WERI-Rb-1 (cell line): Measurements from ENCODE around the gene MTX1.
"Not testable (repeated sequence)": the region's sequence is repeated elsewhere in the genome, so short reads cannot be mapped to it uniquely, and the experiment has no call there.

Experiments used
- DNase-seq: peaks from one replicate; pipeline ENCODE4 v3.0.0-alpha.2; 2020
- H3K27ac ChIP-seq: fragments of 250-450 bp; sonication (Bioruptor Pico); 2 replicates; pipeline ENCODE4 v1.5.1; 2020; ENCODE audit warnings: mild to moderate bottlenecking, moderate library complexity
- H3K27me3 ChIP-seq: fragments of 250-450 bp; sonication (Bioruptor Pico); 2 replicates; pipeline ENCODE4 v1.5.1; 2021; ENCODE audit warnings: mild to moderate bottlenecking, low read depth, moderate library complexity; ENCODE audit not compliant: insufficient read depth, severe bottlenecking
- H3K36me3 ChIP-seq: fragments of 250-450 bp; sonication (Bioruptor Pico); 2 replicates; pipeline ENCODE4 v1.5.1; 2020; ENCODE audit warnings: mild to moderate bottlenecking, moderate library complexity
- H3K4me3 ChIP-seq: 2 replicates; pipeline ENCODE4 v1.5.1; 2011; ENCODE audit warnings: low read depth, mild to moderate bottlenecking, control low read depth, low read length
- H3K9me3 ChIP-seq: fragments of 250-450 bp; sonication (Bioruptor Pico); 2 replicates; pipeline ENCODE4 v1.5.1; 2021; ENCODE audit warnings: mild to moderate bottlenecking, moderate library complexity; ENCODE audit not compliant: severe bottlenecking
- TF ChIP-seq, protein P1 (sequence below): IDR thresholded peaks from 2 replicates; pipeline ENCODE4 v1.5.1; 2011; ENCODE audit warnings: low read depth, mild to moderate bottlenecking, control low read depth, inconsistent platforms, low read length

MTX1 gene

DNA sequence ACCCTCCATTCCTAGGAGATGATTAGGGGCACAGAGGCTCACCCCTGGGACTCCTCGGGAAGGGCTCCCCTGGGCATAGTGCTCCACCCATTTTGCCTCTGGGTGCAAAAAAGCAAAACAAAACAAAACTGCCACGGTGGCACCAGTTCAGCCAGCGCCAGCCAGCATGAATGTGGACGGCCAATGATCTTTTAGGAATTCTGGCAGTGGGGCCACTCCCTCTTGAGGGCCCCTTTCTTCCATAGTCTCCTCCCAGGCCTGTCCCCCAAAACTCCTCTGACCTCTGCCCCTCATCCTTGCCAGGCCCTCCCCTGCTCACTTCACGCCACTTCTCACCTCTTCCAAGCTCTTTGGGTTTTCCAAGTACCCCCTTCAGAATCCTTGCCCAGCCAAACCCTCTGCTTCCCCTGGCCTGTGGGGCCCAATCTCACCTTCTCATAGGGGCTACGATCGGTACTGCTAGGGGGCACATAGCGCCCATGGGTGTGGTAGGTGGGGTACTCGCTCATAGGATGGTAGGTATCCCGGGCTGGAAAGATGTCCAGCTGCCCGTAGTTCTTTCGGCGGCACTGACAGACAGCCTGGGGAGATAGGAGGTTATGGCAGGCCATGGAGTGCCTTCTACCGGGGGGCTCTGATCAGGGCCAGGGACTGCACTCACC lies 21.6 kb upstream of the MTX1 start:
- Histone ChIP-seq H3K36me3 (no peaks in the 10 kb centered on the region), H3K9me3 (no peaks in the 10 kb centered on the region), H3K27me3 (no peaks in the 10 kb centered on the region), H3K27ac (no peak overlapping the region), H3K4me3 (no peak overlapping the region)
- no peak for DNase-seq
- TF ChIP-seq, protein P1, sequence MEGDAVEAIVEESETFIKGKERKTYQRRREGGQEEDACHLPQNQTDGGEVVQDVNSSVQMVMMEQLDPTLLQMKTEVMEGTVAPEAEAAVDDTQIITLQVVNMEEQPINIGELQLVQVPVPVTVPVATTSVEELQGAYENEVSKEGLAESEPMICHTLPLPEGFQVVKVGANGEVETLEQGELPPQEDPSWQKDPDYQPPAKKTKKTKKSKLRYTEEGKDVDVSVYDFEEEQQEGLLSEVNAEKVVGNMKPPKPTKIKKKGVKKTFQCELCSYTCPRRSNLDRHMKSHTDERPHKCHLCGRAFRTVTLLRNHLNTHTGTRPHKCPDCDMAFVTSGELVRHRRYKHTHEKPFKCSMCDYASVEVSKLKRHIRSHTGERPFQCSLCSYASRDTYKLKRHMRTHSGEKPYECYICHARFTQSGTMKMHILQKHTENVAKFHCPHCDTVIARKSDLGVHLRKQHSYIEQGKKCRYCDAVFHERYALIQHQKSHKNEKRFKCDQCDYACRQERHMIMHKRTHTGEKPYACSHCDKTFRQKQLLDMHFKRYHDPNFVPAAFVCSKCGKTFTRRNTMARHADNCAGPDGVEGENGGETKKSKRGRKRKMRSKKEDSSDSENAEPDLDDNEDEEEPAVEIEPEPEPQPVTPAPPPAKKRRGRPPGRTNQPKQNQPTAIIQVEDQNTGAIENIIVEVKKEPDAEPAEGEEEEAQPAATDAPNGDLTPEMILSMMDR, result no peak

DNA sequence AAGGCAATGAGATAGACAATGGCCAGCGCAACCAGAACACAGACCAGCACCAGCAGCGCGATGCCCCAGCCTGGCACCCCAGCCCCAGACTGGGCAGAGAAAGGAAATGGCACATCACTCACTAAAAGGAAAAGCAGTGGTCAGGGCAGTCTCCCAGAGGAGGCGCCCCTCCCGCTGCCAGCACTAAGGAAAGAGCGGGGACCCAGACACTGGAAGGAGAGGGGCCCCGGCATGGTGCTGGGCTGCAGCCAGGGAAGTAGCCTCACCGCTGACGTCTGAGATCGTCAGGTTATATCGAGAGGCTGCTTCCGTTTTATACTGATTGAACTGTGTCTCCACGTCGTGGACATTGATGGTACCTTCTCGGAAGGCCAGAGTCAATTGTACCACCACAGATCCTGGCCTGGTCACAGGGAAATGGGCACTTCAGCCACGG lies 21.0 kb upstream of the MTX1 start:
- no peaks in the 10 kb centered on the region for H3K36me3 ChIP-seq
- no peak overlapping the region for H3K4me3 ChIP-seq
- H3K27ac ChIP-seq, result no peak overlapping the region
- no peak for DNase-seq
- H3K9me3 ChIP-seq, result no peaks in the 10 kb centered on the region
- TF ChIP-seq, protein P1, result no peak
- no peaks in the 10 kb centered on the region for H3K27me3 ChIP-seq

DNA sequence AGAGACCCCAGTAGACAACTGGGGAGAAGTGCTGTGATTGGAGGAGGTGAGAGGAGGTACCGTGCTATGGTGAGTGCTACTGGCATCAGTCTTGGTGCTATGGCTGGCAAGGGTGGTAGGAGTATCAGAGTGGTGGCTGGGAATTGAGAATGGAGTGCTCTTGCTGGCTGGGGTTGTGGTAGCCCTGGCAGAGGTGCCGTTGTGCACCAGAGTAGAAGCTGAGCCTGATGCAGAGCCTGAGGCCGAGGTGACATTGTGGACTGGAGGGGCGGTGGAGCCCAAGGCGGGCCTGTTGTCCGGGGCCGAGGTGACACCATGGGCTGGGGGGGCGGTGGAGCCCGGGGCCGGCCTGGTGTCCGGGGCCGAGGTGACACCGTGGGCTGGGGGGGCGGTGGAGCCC lies 20.2 kb upstream of the MTX1 start:
- H3K4me3 ChIP-seq, result no peak overlapping the region
- H3K27me3 ChIP-seq, result no peaks in the 10 kb centered on the region
- TF ChIP-seq, protein P1, result no peak
- H3K36me3 ChIP-seq, result no peaks in the 10 kb centered on the region
- no peak for DNase-seq
- H3K27ac ChIP-seq, result no peak overlapping the region
- H3K9me3 ChIP-seq, result no peaks in the 10 kb centered on the region

DNA sequence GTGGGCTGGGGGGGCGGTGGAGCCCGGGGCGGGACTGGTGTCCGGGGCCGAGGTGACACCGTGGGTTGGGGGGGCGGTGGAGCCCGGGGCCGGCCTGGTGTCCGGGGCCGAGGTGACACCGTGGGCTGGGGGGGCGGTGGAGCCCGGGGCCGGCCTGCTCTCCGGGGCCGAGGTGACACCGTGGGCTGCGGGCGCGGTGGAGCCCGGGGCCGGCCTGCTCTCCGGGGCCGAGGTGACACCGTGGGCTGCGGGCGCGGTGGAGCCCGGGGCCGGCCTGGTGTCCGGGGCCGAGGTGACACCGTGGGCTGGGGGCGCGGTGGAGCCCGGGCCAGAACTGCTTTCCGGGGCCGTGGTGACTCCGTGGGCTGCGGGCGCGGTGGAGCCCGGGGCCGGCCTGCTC lies 18.6 kb upstream of the MTX1 start:
- not testable (repeated sequence) for DNase-seq, H3K27me3 ChIP-seq, H3K4me3 ChIP-seq, H3K36me3 ChIP-seq, H3K27ac ChIP-seq, H3K9me3 ChIP-seq

DNA sequence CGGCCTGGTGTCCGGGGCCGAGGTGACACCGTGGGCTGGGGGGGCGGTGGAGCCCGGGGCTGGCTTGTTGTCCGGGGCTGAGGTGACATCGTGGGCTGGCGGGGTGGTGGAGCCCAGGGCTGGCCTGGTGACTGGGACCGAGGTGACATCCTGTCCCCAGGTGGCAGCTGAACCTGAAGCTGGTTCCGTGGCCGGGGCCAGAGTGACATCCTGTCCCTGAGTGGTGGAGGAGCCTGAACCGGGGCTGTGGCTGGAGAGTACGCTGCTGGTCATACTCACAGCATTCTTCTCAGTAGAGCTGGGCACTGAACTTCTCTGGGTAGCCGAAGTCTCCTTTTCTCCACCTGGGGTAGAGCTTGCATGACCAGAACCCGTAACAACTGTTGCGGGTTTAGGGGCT lies 16.6 kb upstream of the MTX1 start:
- peaks cover 17% of the 10 kb centered on the region for H3K36me3 ChIP-seq
- no peaks in the 10 kb centered on the region for H3K9me3 ChIP-seq
- H3K27ac ChIP-seq, result 0 out of 2 replicates have a peak overlapping the region, but pooled peaks have one; percentile 39
- TF ChIP-seq, protein P1, result no peak
- no peak overlapping the region for H3K4me3 ChIP-seq
- peak; percentile 36 for DNase-seq
- no peaks in the 10 kb centered on the region for H3K27me3 ChIP-seq

DNA sequence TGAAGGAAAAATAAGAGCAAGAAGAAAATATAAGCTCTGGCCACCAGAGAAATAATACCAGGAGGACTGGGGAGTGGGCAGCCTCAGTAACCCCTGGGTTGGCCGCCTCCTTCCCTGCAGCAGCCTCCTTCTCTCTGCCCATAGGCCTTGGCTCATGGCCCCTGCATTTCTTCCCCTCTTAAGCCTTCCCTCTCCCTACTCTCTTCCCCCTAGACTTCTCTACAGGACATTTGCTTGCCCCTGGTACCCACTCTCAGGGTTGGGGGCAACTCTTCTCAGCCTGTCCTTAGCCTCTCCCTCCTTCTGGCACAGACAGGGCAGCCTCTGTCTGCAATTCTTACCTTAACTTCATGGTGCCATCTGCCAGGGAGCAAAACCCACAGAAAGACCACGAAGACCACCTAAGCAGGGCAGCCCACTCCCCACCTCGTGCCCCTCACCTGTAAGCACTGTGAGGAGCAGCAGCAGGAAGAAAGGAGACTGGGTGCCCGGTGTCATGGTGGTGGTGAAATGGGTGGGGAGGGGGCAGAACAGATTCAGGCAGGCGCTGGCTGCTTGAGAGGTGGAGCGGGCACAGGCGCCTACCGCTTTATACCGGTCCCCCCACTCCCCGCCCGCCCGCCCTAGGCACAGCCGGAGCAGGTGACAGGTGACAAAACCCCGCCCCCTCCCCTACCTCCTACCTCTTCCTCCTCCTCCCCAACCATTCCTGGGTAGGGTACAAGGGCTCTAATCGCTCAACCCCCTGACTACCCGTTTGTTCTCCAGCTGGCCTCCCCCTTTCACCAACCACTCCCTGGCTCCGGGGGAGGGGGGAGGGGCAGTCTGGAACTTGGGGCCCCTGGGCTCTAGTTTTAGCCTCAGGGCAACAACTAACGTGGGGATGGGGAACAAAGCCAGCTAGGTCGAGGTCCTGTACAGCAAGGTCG lies 15.9 kb upstream of the MTX1 start:
- no peaks in the 10 kb centered on the region for H3K9me3 ChIP-seq
- H3K27me3 ChIP-seq, result no peaks in the 10 kb centered on the region
- H3K4me3 ChIP-seq, result peak overlapping the region; percentile 40
- peak overlapping the region; percentile 88 for H3K27ac ChIP-seq
- peak; percentile 66 for DNase-seq
- TF ChIP-seq, protein P1, result no peak
- H3K36me3 ChIP-seq, result peaks cover 24% of the 10 kb centered on the region
